ACC112 (cell line): ENCODE measurements around the gene ZPBP2.
"Not testable (repeated sequence)": the region's sequence is repeated elsewhere in the genome, so short reads cannot be mapped to it uniquely, and the experiment has no call there.

Source experiments
- H2AFZ ChIP-seq: fragments of 200-600 bp; sonication (generic); one replicate; pipeline ENCODE4 v1.6.0; 2017; ENCODE audit warnings: antibody characterized with exemption, low read length; ENCODE audit not compliant: unreplicated experiment
- H3K27ac ChIP-seq: fragments of 200-600 bp; sonication (generic); 2 replicates; pipeline ENCODE4 v1.5.1; 2014; ENCODE audit warnings: low read depth, mild to moderate bottlenecking, antibody characterized with exemption, low read length, moderate library complexity
- H3K27me3 ChIP-seq: fragments of 200-600 bp; sonication (generic); 2 replicates; pipeline ENCODE4 v1.6.1; 2014; ENCODE audit warnings: mild to moderate bottlenecking, antibody characterized with exemption, low read length, moderate library complexity, mixed read lengths; ENCODE audit not compliant: insufficient read depth
- H3K36me3 ChIP-seq: fragments of 200-600 bp; sonication (generic); 2 replicates; pipeline ENCODE4 v1.6.1; 2016; ENCODE audit warnings: mild to moderate bottlenecking, antibody characterized with exemption, low read length, moderate library complexity, mixed read lengths; ENCODE audit not compliant: insufficient read depth
- H3K4me1 ChIP-seq: fragments of 200-600 bp; sonication (generic); one replicate; pipeline ENCODE4 v1.6.1; 2016; ENCODE audit warnings: low read length, mixed read lengths; ENCODE audit not compliant: insufficient read depth, unreplicated experiment, control insufficient read depth
- H3K4me3 ChIP-seq: fragments of 200-600 bp; sonication (generic); 2 replicates; pipeline ENCODE4 v1.5.1; 2014; ENCODE audit warnings: mild to moderate bottlenecking, low read depth, low read length
- H3K79me2 ChIP-seq: fragments of 200-600 bp; sonication (generic); one replicate; pipeline ENCODE4 v1.6.0; 2016; ENCODE audit warnings: low read length; ENCODE audit not compliant: control insufficient read depth, unreplicated experiment, insufficient read depth

The ZPBP2 gene

DNA sequence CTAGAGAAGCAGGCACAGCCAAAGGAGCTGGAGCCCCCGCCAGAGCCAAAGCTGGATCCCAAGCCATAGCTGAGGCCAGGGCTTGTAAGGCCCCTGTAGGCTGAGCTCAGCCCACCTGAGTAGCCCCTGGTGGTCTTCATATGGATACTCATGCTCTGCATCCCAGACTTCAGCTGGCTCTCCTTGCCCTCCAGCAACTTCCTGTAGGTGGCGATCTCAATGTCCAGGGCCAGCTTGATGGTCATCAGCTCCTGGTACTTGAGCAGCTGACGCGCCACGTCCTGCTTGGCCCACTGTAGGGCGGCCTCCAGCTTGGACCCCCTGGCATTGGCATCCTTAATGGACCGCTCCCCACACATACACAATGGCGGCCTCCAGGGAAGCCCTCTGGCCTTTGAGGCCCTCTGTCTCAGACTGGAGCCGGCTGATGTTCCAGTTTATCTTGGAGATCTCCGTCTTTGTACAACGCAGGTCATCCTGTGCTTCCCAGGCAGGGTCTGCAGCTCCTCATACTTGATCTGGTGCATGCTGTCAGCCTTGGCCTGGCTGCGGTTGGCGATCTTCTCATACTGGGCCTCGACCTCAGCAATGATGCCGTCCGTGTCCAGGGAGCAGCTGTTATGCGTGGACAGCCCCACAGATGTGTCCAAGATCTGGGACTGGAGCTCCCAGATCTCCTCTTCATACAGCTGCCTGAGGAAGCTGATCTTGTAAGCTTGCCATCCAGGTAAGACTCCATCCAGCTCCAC is 32.8 kb upstream of the ZPBP2 start:
- no peaks in the 10 kb centered on the region for H3K4me1 ChIP-seq
- no peak overlapping the region for H3K27ac ChIP-seq
- H3K79me2 ChIP-seq, result no peaks in the 10 kb centered on the region
- H3K27me3 ChIP-seq, result 0 out of 2 replicates have a peak, but pooled peaks cover 6% of the 10 kb centered on the region
- H3K4me3 ChIP-seq, result no peak overlapping the region
- no peaks in the 10 kb centered on the region for H3K36me3 ChIP-seq
- H2AFZ ChIP-seq, result no peak overlapping the region

DNA sequence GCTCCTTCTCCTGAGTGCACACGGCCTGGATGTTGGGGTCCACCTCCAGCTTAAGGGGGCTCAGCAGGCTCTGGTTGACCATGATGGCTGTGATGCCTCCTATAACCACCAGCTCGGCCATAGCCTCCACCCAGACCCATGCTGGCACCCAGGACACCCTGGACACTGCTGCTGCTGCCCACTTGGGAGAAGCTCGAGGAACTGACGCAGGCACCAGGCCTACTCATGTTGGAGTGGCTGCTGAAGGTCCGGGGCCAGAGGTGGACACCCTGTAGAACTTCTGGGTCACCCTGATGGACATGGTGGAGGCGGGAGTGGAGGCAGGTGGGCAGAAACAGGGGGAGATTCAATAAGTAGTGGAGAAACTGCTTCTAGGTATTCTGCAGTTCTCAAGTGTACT is 31.9 kb upstream of the ZPBP2 start:
- Histone ChIP-seq H3K79me2 (no peaks in the 10 kb centered on the region), H3K36me3 (no peaks in the 10 kb centered on the region), H3K27ac (no peak overlapping the region), H3K4me1 (no peaks in the 10 kb centered on the region), H3K4me3 (no peak overlapping the region), H2AFZ (no peak overlapping the region), H3K27me3 (0 out of 2 replicates have a peak, but pooled peaks cover 6% of the 10 kb centered on the region)

DNA sequence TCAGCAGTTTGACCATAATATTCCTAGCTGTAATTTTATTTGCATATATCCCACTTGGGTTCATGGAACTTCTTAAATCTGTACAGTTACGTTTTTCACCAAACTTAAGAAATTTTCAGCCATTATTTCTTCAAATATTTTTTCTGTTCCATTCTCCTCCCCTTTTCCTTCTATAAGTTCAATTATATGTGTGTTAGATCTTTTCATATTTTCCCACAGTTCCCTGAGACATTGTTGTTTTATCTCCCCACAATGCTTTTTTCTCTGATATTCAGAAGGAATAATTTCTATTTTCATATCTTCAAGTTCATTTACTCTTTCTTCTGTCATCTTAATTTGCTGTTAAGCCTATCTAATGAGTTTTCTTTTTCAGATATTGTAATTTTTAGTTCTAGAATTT is 29.9 kb upstream of the ZPBP2 start:
- Histone ChIP-seq H3K27me3 (peaks cover 13% of the 10 kb centered on the region), H3K4me3 (no peak overlapping the region), H3K79me2 (no peaks in the 10 kb centered on the region), H3K36me3 (no peaks in the 10 kb centered on the region), H3K27ac (no peak overlapping the region), H3K4me1 (no peaks in the 10 kb centered on the region), H2AFZ (no peak overlapping the region)

DNA sequence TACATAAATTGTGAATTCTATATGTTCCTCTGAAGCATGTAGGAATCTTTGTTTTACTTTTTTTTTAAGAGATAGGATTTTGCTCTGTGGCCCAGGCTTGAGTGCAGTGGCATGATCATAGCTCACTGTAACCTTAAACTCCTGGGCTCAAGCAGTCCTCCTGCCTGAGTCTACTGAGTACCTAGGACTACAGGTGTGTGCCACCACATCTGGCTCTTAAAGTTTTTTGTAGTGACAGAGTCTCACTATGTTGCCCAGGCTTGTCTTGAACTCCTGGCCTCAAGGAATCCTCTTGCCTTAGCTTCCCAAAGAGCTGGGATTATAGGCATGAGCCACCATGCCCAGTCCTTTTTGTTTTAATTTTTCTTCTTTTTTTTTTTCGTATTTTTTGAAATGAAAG is 29.2 kb upstream of the ZPBP2 start:
- Histone ChIP-seq H2AFZ (no peak overlapping the region), H3K4me3 (no peak overlapping the region), H3K27me3 (peaks cover 14% of the 10 kb centered on the region), H3K79me2 (no peaks in the 10 kb centered on the region), H3K4me1 (no peaks in the 10 kb centered on the region), H3K27ac (no peak overlapping the region), H3K36me3 (no peaks in the 10 kb centered on the region)

DNA sequence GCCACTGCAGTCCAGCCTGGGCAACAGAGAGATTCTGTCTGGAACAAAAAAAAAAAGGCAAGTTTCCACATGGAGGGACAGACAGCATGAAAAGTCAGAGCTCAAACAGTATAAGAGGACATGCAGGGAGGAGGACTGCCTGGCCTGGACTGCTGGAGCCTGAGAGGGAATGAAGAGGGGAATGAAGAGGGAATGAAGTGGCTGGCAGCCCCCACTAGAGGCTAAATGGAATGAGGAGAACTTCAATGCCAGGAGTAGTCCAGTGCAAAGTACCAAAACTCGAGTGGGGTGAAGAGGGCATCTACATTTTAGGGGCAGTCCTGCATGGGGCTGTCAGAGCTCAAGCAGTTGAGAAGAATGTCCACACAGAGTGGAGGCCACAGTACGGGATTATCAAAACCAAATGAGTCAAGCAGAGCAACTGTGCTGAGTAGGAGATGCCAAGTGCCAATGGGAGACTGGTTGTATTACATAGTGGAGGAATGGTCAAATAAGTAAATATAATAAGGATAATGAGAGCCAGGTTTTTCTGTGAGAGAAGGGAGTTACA is 26.8 kb upstream of the ZPBP2 start:
- peaks cover 8% of the 10 kb centered on the region for H3K27me3 ChIP-seq
- H3K36me3 ChIP-seq, result no peaks in the 10 kb centered on the region
- H3K27ac ChIP-seq, result no peak overlapping the region
- H3K79me2 ChIP-seq, result no peaks in the 10 kb centered on the region
- no peak overlapping the region for H2AFZ ChIP-seq
- H3K4me1 ChIP-seq, result no peaks in the 10 kb centered on the region
- H3K4me3 ChIP-seq, result no peak overlapping the region

DNA sequence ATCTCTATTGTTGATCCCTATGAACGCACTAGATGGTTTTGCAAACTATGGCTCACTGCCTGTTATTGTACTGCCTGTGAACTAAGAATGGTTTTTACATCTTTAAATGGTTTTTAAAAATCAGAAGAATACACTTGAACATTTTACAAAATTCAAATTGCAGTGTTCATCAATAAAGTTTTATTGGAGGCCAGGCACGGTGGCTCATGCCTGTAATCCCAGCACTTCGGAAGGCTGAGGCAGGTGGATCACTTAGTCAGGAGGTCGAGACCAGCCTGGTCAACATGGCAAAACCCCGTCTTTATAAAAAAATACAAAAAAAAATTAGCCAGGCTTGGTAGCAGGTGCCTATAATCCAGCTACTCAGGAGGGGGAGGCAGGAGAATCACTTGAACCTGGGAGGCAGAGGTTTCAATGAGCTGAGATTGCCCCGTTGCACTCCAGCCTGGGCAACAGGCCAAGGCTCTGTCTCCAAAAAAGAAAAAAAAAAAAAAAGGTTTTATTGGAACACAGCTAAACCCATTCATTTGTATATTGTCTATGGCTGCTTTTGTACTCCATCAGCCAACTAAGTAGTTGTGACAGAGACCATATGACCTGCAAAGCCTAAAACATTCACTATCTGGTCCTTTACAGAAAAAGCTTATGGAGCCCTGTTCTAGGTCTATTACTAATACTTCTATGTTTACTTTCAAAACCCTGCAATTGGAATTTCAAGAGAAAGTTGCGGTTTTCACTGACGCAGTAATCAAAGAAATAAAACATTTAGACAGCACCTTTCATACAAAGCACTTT is 22.8 kb upstream of the ZPBP2 start:
- H3K4me1 ChIP-seq, result no peaks in the 10 kb centered on the region
- H3K27ac ChIP-seq, result no peak overlapping the region
- no peaks in the 10 kb centered on the region for H3K36me3 ChIP-seq
- H3K4me3 ChIP-seq, result no peak overlapping the region
- no peaks in the 10 kb centered on the region for H3K79me2 ChIP-seq
- H3K27me3 ChIP-seq, result peaks cover 25% of the 10 kb centered on the region
- H2AFZ ChIP-seq, result no peak overlapping the region

DNA sequence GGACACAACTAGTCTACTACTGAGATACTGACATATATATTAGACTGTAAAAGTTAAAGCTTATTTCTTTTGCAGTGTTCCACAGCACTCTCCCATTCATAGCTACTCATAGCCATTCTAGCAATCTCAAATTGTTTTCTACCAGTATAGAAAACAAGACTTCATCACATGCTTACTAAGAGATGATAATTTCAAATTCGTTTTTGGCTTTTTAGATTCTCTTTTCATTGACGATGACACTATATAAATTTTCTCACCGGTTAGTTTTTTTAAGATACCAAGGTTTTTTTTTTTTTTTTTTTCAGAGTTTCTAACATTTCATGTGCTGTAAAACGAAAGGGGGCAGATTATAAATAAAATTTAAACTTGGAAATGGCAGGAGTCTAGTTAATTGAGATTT is 21.8 kb upstream of the ZPBP2 start:
- no peaks in the 10 kb centered on the region for H3K4me1 ChIP-seq
- H3K79me2 ChIP-seq, result no peaks in the 10 kb centered on the region
- no peak overlapping the region for H3K4me3 ChIP-seq
- no peaks in the 10 kb centered on the region for H3K36me3 ChIP-seq
- H3K27me3 ChIP-seq, result peaks cover 25% of the 10 kb centered on the region
- H3K27ac ChIP-seq, result no peak overlapping the region
- no peak overlapping the region for H2AFZ ChIP-seq

DNA sequence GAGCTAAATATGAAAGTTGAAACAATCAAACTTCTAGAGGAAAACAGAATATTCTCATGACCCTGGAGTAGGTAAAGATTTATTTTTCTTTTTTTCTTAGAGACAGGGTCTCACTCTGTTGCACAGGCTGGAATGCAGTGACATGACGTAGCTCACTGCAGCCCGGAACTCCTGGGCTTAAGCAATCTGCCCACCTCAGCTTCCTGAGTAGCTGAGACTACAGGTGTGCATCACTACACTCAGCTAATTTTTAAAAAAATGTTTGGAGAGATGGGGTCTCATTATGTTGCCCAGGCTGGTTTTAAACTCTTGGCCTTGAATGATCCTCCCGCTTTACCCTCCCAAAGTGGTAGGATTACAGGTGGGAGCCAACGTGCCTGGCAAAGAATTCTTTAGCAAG is 19.4 kb upstream of the ZPBP2 start:
- H3K79me2 ChIP-seq, result no peaks in the 10 kb centered on the region
- no peak overlapping the region for H3K27ac ChIP-seq
- no peak overlapping the region for H3K4me3 ChIP-seq
- H2AFZ ChIP-seq, result no peak overlapping the region
- H3K36me3 ChIP-seq, result no peaks in the 10 kb centered on the region
- peaks cover 17% of the 10 kb centered on the region for H3K27me3 ChIP-seq
- no peaks in the 10 kb centered on the region for H3K4me1 ChIP-seq

DNA sequence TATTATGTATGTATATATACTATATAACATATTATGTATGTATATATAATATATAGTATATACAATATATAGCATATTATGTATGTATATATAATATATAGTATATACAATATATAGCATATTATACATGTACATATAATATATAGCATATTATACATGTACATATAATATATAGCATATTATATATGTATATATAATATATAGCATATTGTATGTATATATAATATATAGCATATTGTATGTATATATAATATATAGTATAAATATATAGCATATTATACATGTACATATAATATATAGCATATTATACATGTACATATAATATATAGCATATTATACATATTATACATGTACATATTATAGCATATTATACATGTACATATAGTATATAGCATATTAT is 17.8 kb upstream of the ZPBP2 start:
- peaks cover 18% of the 10 kb centered on the region for H3K27me3 ChIP-seq
- H3K36me3 ChIP-seq, H3K4me1 ChIP-seq, H3K4me3 ChIP-seq, H2AFZ ChIP-seq, H3K27ac ChIP-seq, H3K79me2 ChIP-seq: not testable (repeated sequence)

DNA sequence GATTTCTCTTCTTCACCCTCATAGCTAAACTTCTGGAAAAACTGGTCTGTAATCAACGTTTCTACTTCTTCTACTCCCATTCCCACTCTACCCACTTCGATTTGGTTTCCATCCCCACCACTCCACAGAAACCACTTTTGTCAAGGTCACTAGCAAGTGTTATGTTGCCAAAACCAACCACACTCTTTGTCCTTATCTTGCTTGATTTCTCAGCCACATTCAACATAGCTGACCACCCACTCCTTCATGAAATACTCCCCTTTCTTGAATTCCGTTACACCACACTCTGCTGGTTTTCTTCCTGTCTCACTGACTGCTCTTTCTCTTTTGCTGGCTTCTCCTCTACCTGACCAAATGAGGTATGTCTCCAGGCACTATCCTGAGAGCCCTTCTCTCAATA is 15.8 kb upstream of the ZPBP2 start:
- H3K4me1 ChIP-seq, result no peaks in the 10 kb centered on the region
- H3K4me3 ChIP-seq, result no peak overlapping the region
- peaks cover 16% of the 10 kb centered on the region for H3K27me3 ChIP-seq
- H3K27ac ChIP-seq, result no peak overlapping the region
- H3K79me2 ChIP-seq, result no peaks in the 10 kb centered on the region
- no peak overlapping the region for H2AFZ ChIP-seq
- no peaks in the 10 kb centered on the region for H3K36me3 ChIP-seq

DNA sequence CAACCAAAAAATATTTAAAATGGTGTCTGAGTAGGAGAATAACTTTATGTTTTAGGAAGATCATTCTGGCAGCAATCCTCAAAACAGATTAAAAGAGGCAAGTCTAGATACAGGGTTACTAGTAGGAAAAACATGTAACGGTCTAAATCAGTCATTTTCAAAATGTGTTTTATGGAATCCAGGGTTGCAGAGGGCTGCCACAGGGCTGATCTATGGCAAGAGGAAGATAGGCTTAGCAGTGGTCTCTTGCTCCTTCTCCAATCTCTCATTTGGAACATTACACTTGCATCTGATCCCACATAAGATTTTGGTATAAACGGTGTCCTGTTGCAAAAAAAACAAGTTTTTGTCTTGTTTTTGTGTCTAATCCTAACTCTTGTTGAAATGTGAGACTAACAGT is 13.1 kb upstream of the ZPBP2 start:
- H3K27ac ChIP-seq, result no peak overlapping the region
- peaks cover 5% of the 10 kb centered on the region; the same call in 1 of the 2 replicates for H3K27me3 ChIP-seq
- no peaks in the 10 kb centered on the region for H3K79me2 ChIP-seq
- no peak overlapping the region for H2AFZ ChIP-seq
- no peaks in the 10 kb centered on the region for H3K36me3 ChIP-seq
- no peaks in the 10 kb centered on the region for H3K4me1 ChIP-seq
- no peak overlapping the region for H3K4me3 ChIP-seq
